ENCODE results near the gene SH2D2A.

The SH2D2A gene
- 78.8 to 124 reads per million in 2 experiments for total RNA-seq

GRCh38 chr1:156816561-156817328 is at the start of gene SH2D2A:
Gene SH2D2A (minus strand): TSS chr1:156816848. CDS start chr1:156816708, 140 bp downstream.
- peak; percentile 94 for DNase-seq (ENCODE audit: low read depth)

GRCh38 chr1:156865865-156866248 is 49.2 kb upstream of the SH2D2A start:
- no peak for DNase-seq (ENCODE audit: low read depth)

- no peak for DNase-seq (ENCODE audit: low read depth)
Observed at GRCh38 chr1:156865258-156865657, 48.6 kb upstream of the SH2D2A start.

GRCh38 chr1:156864796-156865195 is 48.1 kb upstream of the SH2D2A start:
- DNase-seq (ENCODE audit: low read depth) = no peak

GRCh38 chr1:156863631-156864030 is 47.0 kb upstream of the SH2D2A start:
- no peak for DNase-seq (ENCODE audit: low read depth)

GRCh38 chr1:156862997-156863599 is 46.5 kb upstream of the SH2D2A start:
- DNase-seq (ENCODE audit: low read depth) = no peak

GRCh38 chr1:156862584-156862983 is 45.9 kb upstream of the SH2D2A start:
- DNase-seq (ENCODE audit: low read depth) = no peak

- peak; percentile 40 for DNase-seq (ENCODE audit: low read depth)
Observed at GRCh38 chr1:156860628-156861423, 44.2 kb upstream of the SH2D2A start, which contains the start of gene NTRK1. Gene NTRK1 (plus strand): TSS chr1:156860865. CDS start chr1:156860935, 70 bp downstream.

GRCh38 chr1:156860113-156860627 is 43.5 kb upstream of the SH2D2A start:
- DNase-seq (ENCODE audit: low read depth) = peak; percentile 30

- no peak for DNase-seq (ENCODE audit: low read depth)
Observed at GRCh38 chr1:156859523-156860112, 43.0 kb upstream of the SH2D2A start.

GRCh38 chr1:156858959-156859522 is 42.4 kb upstream of the SH2D2A start, which contains the start of gene INSRR:
Gene INSRR (minus strand): TSS chr1:156859117. CDS start chr1:156858621, 496 bp downstream.
- DNase-seq (ENCODE audit: low read depth) = no peak

GRCh38 chr1:156858555-156858956 is 41.9 kb upstream of the SH2D2A start:
- no peak for DNase-seq (ENCODE audit: low read depth)

- DNase-seq (ENCODE audit: low read depth) = no peak
Observed at GRCh38 chr1:156857532-156857931, 40.9 kb upstream of the SH2D2A start.

- no peak for DNase-seq (ENCODE audit: low read depth)
Observed at GRCh38 chr1:156856282-156856785, 39.7 kb upstream of the SH2D2A start.

GRCh38 chr1:156854634-156855033 is 38.0 kb upstream of the SH2D2A start:
- DNase-seq (ENCODE audit: low read depth) = no peak

GRCh38 chr1:156853761-156854160 is 37.1 kb upstream of the SH2D2A start:
- DNase-seq (ENCODE audit: low read depth) = no peak

- DNase-seq (ENCODE audit: low read depth) = no peak
Observed at GRCh38 chr1:156852418-156852874, 35.8 kb upstream of the SH2D2A start.

GRCh38 chr1:156851779-156852417 is 35.2 kb upstream of the SH2D2A start:
- DNase-seq (ENCODE audit: low read depth) = no peak

GRCh38 chr1:156849151-156849496 is 32.5 kb upstream of the SH2D2A start:
- no peak for DNase-seq (ENCODE audit: low read depth)

GRCh38 chr1:156848461-156849150 is 32.0 kb upstream of the SH2D2A start:
- peak; percentile 55 for DNase-seq (ENCODE audit: low read depth)

Data from T follicular helper cell (primary cell).